ENCODE measurements around the gene FRS3.
"Not testable (repeated sequence)": the region's sequence is repeated elsewhere in the genome, so short reads cannot be mapped to it uniquely, and the experiment has no call there.

The FRS3 gene

DNA sequence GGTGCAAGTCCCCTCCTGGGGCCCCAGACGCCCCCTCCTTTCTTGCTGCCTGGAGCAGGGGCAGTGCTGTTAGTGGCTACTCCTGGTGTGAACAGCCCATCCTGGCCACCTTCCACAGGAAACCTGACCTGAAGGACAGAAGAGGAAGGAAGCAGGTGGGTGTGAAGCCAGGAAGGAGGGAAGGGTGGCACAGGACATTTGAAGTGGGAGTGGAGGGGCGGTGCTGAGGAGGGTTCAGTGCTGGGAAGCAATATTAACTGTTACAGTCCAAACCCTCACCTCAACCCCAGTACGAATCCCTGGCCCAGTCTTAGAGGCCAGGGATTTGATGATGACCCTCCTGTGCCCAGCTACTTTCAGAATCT, 1.6 kb upstream of the FRS3 start:
- no peak for DNase-seq (ENCODE audit: low spot score in 2 of 2)
- peaks cover 15% of the 10 kb centered on the region for H3K4me1 Mint-ChIP-seq
- ATAC-seq: no peak
- H3K27ac Mint-ChIP-seq: no peak overlapping the region
- no peaks in the 10 kb centered on the region for H3K36me3 Mint-ChIP-seq
- H3K9me3 Mint-ChIP-seq: no peaks in the 10 kb centered on the region
- peak overlapping the region; percentile 86 for H3K4me3 Mint-ChIP-seq

DNA sequence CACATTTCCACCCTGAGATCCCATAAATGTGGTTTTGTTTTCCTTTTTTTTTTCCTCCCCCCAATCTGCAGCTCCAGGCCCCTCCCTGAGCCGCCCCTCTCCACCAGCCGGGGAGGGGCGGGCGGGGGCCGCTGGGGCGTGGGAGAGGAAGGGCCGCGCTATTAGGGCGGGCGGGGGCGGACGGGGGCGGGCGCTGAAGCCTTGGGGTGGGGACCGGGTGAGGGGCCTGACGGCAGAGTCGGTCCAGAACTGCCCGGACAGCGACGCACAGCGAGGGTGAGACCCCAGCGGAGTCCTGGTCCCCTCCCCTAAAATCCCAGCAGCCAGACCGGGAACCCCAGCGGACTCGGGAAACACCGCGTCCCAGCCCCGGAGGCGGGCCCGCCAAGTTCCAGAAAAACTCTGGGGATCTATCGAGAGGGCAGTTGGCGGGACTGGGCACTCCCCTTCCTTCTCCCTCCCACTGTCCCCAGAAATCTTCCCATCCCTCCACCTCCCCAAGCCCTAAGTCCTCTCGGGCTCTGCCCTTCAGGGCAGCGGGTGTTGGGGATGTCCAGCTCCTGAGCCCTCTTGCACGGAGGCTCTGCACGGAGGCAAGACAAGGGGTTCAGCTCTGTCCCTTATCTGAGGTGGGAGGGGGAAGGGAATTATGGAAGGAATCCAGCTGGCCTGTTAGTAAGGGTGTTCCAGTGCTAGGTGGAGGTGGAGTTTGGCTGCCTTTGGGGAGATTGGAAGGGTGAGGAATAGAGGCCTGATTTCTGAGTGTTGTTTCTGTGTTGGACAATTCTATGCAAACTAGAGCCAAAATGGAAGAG, 1.1 kb upstream of the FRS3 start, which contains the start of gene PRICKLE4:
Gene PRICKLE4, plus strand, starts transcription at position 232 of the 815 bp plus-strand sequence. CDS start 2,692 bp downstream, outside the sequence.
- ATAC-seq: no peak
- DNase-seq (ENCODE audit: low spot score in 2 of 2): no peak
- peak within 1 kb of the TSS; percentile 83 for H3K27ac Mint-ChIP-seq
- H3K36me3 Mint-ChIP-seq: no peaks in the 10 kb centered on the region
- H3K4me3 Mint-ChIP-seq: peak within 1 kb of the TSS; percentile 86
- peaks cover 15% of the 10 kb centered on the region for H3K4me1 Mint-ChIP-seq
- no peaks in the 10 kb centered on the region for H3K9me3 Mint-ChIP-seq

DNA sequence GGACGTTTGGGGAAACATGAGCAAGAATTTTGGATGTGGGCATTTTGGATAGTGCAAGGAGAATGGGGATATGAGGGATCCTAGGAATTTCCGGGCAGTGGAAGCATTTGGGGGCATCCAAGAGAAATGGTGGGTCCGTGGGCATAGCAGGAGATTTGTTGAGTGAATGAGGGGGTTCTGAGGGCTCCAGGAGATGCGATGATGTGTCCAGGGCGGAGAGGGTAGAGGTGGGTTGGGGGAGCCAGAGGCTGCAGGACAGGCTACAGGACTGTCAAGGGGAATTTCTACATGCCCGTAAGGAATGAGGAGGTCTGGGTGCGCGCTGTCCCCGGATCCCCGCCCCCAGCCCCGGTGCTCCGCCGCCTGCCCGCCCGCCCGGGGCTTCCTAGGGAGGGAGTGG, 364 bp downstream of the FRS3 start:
- no peak for DNase-seq (ENCODE audit: low spot score in 2 of 2)
- H3K27ac Mint-ChIP-seq: peak overlapping the region; percentile 83
- no peaks in the 10 kb centered on the region for H3K9me3 Mint-ChIP-seq
- H3K36me3 Mint-ChIP-seq: peaks cover 11% of the 10 kb centered on the region
- ATAC-seq: no peak
- H3K4me3 Mint-ChIP-seq: peak overlapping the region; percentile 86
- H3K4me1 Mint-ChIP-seq: peaks cover 15% of the 10 kb centered on the region

DNA sequence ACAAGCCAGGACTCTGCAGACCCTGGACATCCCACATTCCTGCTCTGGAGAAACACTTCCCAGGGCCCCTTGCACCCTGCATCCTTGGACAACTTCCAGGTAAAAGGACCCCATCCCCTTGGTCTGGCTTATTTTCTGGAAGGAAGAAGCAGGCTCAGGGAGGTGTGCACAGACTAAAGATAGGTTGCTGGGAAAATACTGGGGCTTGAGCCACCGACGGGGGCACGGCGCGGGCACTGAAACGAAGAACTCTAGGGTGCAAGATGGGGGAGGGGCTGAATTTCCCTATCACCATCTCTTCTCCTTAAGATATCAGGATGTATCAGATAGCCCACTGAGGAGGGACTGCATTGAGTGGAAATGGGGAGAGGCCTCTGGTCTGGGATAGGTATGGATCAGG, 805 bp downstream of the FRS3 start:
- H3K36me3 Mint-ChIP-seq: peaks cover 13% of the 10 kb centered on the region
- peak overlapping the region; percentile 86 for H3K4me3 Mint-ChIP-seq
- ATAC-seq (no peak), DNase-seq (ENCODE audit: low spot score in 2 of 2) (no peak)
- H3K27ac Mint-ChIP-seq: peak overlapping the region; percentile 83
- H3K4me1 Mint-ChIP-seq: peaks cover 15% of the 10 kb centered on the region
- H3K9me3 Mint-ChIP-seq: no peaks in the 10 kb centered on the region

DNA sequence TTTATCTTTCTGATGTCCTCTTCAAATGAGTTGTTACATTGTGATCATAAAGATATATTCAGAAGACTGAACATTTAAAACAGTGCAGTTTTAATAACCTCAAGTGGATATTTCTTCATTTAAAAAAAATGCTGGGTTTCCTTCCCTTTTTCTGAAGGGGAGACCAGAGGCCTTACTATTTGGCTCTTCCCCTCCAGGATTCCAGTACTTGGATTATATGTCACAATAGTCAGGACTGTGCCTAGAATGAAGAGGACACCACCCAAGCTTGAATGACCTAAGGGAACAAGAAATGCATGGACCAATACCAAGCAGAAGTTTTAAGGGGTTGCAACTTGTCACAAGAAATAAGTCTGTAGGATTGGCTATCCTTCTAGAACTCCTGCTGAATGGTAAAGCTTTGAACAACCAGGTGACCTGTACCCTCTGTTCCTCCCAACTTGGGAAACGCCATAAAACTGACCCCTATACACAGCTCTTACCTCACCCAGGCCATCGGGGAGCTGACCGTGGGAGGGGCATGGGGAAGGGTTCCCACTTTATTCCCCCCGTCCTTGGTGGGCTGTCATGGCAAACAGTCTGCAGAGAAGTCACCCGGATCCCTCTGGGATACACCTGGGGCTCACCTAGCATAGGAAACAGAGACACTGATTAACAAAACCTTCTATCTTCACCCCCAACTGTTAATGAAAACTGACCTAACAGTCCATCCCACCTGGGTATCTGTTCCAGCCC, 2.0 kb downstream of the FRS3 start:
- no peak overlapping the region for H3K27ac Mint-ChIP-seq
- no peak for ATAC-seq
- DNase-seq (ENCODE audit: low spot score in 2 of 2): no peak
- peaks cover 25% of the 10 kb centered on the region for H3K36me3 Mint-ChIP-seq
- peaks cover 15% of the 10 kb centered on the region for H3K4me1 Mint-ChIP-seq
- H3K9me3 Mint-ChIP-seq: no peaks in the 10 kb centered on the region
- H3K4me3 Mint-ChIP-seq: no peak overlapping the region

DNA sequence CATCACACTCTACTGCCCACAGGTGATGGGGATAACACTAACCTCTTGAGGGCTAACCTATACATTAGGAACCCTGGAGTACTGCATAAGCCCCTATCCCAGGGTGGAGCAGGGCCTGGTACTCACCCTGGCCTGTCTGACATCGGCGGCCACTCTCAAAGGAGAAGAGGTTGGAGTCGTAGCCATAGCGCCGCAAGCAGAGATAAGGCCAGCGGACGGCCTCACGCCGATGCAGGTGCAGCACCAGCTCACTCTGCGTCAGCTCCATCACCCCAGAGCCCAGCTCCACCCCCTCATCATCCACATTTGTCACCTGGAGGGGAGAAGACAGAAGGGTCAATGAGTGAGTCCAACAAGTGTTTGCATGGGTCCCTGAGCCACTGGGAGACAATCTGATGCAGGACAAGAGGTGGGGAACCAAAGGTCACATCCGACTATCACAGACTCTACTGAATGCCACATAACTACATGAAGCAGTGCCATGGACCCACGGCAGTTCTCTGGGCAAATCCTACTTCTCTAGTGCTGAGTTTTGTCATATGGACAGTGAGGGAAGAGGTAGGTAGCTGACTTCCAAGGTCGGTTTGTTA, 4.3 kb downstream of the FRS3 start:
- no peak overlapping the region for H3K27ac Mint-ChIP-seq
- no peak for DNase-seq (ENCODE audit: low spot score in 2 of 2)
- peaks cover 36% of the 10 kb centered on the region for H3K36me3 Mint-ChIP-seq
- peaks cover 8% of the 10 kb centered on the region for H3K4me1 Mint-ChIP-seq
- no peaks in the 10 kb centered on the region for H3K9me3 Mint-ChIP-seq
- ATAC-seq: no peak
- H3K4me3 Mint-ChIP-seq: no peak overlapping the region

DNA sequence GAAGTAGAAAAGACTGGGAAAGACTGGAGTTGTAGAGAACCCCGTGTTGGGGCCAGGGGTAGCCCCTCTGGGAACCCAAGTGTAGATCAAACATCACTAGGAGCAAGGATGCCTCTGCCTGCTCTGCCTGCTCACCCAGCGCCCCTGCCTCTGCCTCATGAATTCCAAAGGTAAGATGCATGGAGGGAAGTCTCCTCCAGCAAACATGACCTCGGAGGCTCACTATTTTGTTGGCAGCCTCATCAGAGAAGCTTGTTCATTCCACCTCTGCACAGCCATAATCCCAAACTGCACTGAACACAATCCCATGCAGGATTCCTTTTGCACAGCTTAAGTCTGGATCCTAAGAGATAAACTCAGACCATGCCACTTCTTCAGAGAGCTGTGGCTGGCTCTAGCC, 4.9 kb downstream of the FRS3 start:
- DNase-seq (ENCODE audit: low spot score in 2 of 2): no peak
- ATAC-seq: no peak
- Mint-ChIP-seq H3K27ac (no peak overlapping the region), H3K4me1 (peaks cover 8% of the 10 kb centered on the region), H3K4me3 (no peak overlapping the region), H3K36me3 (peaks cover 41% of the 10 kb centered on the region), H3K9me3 (no peaks in the 10 kb centered on the region)

DNA sequence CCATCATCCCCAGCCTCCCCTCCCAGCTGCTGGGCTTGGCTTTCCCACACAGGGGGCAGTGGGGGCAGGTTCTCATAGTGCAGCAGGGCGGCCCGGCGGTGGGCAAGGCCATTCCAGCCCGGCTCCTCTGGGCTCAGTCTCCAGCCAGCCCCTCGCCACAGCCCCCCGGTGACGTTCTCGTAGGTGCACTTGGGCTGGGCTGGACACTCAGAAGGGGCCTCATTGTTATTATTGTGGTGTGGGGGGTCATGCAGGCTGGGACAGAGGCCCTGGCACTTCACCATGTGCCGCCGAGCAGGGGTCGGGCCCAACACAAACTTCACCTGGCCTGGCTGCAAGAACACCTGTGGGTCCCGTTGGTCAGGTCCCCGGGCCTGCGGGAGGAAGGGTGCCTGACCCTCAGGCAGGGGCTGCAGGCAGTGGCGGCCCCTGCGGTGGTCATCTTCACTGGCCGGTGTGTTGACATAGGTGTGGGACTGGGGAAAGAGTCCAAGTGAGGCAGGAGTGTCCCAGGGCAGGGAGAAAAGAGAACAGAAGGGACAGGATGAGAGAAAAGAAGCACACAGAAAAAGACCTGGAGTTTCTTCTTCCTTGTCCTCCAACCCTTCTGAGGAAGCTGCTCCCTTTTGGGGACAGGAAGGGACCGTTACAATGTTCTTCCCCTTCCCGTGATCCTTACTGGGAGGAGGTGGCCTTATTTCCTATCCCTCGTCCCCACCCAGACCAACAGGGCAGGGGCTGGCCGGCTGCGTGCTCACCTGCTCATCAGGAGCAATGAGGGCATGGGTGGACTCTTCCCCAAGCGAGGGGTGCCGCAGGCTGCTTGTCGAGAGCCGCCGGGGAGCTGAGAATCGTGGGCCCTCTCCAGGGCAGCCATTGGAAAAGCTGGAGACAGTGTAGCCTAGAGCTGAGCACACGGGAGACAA, 8.4 kb downstream of the FRS3 start:
- ATAC-seq (no peak), DNase-seq (ENCODE audit: low spot score in 2 of 2) (no peak)
- Mint-ChIP-seq H3K4me3 (no peak overlapping the region), H3K27ac (no peak overlapping the region), H3K9me3 (no peaks in the 10 kb centered on the region), H3K4me1 (peaks cover 6% of the 10 kb centered on the region), H3K36me3 (peaks cover 42% of the 10 kb centered on the region)

DNA sequence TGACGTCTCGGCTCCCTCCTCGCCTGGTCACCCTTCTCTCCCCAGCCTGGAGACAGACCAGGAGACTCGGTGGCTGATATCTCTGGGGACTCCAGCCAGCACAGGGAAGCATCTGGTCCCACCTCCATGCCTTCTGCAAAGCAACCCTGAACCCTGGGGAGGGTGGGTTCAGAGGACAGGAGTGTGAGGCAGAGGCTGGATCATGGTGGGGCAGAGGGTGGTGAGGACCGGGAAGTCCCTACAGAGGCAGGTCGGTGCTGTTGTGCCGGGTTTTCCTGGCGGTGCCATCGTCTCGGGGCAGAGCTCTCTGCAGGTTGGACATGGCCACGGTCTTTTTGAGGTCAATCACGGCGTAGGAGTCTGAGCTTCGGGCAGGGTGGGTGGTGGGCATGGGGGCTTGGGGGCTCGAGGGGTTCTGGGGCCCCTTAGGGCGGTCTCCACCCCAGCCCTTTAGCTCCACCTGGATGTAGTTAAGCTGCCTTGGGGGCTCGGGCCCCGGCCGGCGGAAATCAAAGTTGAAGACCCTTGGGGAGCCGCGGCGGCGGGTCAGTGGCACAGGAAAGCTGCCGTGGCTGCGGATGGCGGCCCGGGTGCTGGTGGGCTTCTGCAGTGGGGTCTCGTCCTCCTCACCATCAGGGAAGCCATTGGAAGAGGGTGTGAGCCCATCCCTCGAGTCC, 9.2 kb downstream of the FRS3 start:
- Mint-ChIP-seq H3K9me3 (no peaks in the 10 kb centered on the region), H3K36me3 (peaks cover 42% of the 10 kb centered on the region)

DNA sequence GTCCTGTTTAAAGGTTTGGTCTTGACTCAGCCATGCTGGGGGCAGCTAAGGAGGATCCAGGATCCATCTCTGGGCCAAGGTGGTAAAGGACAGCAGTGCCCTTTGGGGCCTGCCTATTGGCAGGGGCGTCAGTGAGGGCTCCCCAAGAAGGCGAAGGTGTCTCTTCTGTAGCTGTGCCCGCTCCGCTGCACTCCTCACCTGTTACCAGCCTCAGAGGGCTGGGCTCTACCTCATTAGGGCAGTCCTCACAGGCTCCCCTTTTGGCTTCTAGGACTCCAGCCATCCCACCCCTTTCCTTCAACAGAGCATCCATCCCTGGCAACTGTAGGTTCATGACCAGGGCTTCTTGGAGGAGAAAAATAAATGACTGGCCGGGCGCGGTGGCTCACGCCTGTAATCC, 10.3 kb downstream of the FRS3 start:
- DNase-seq (ENCODE audit: low spot score in 2 of 2): no peak
- ATAC-seq: no peak
- peak overlapping the region; percentile 54 for H3K27ac Mint-ChIP-seq
- peaks cover 31% of the 10 kb centered on the region for H3K36me3 Mint-ChIP-seq
- no peak overlapping the region for H3K4me3 Mint-ChIP-seq
- H3K9me3 Mint-ChIP-seq: no peaks in the 10 kb centered on the region
- peaks cover 6% of the 10 kb centered on the region for H3K4me1 Mint-ChIP-seq

More for the DNA sequence above, 9.2 kb downstream of the FRS3 start:
- DNase-seq (ENCODE audit: low spot score in 2 of 2) (no peak), ATAC-seq (no peak)
- Mint-ChIP-seq H3K4me3 (no peak overlapping the region), H3K4me1 (peaks cover 6% of the 10 kb centered on the region), H3K27ac (no peak overlapping the region)

DNA sequence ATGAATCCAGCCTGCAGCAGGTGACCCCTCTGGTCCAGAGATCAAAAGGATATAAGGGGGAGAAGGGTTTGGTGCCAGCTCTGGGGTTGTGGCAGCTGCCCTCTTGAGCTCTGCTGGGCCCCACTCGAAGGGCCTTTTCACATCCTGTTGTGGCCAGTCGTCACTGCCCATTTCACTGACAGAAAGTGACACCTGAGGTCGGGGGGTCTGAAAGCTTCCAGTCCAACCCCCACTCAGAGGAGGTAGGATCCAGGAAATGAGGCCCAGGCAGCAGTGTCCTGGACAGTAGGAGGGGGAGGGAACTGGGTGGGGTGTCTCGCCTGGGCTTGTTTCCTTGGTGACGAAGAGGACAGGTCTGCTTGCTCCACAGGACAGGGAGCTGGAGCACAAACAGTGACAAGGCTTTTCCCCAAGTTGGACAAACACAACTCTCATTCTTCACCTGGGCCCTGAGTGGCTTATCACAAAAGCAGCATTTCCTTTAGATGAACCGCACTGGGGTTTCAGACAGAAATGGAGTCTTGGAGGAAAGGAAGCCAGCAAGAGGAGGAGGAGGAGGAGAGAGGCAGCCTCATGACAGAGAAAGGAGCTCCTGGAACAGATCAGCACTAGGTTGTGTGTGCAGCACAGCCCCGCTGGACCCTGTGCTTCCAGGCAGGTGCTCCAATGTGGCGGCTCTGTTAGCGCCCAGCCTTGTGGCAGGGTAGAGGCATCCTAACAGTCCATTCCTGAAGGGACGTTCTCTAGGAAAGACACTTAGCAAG, 11.0 kb downstream of the FRS3 start:
- DNase-seq (ENCODE audit: low spot score in 2 of 2) (no peak), ATAC-seq (peak; percentile 22)
- Mint-ChIP-seq H3K27ac (peak overlapping the region; percentile 54), H3K36me3 (peaks cover 27% of the 10 kb centered on the region), H3K4me1 (peaks cover 6% of the 10 kb centered on the region), H3K9me3 (no peaks in the 10 kb centered on the region), H3K4me3 (no peak overlapping the region)

DNA sequence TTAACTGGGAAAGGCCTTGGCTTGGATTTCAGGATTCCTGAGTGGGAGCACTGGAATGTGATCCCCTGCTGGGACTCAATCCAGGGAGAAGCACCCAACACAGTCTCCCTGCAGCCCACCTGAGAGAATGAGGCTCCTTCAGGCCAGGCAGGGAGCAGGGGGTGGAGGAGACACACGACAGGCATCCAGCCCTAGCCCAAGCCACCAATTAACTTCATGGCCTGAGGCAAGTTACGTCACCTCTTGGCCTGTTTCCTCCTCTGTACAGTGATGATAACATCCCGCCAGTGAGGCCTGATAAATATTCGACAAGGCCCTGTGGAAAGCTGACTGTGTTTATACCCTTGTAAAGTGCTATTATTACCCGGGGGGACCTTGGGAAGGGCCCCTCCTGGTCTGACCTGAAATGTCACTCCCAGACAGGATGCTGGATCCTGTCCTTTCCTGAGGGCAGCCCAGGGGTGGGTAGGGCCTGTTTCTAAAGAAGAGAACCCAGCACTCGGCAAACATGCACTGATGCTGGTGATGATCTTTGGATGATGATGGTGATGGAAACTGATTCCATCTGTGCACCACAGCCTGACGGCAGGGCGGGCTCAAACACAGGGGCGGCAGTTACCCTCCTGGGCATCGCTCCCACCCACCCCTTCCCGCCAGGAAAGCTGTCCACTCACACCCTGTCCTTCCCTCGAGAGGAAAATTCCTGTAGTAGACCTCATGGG, 12.4 kb downstream of the FRS3 start:
- Mint-ChIP-seq H3K27ac (no peak overlapping the region), H3K4me1 (peaks cover 6% of the 10 kb centered on the region), H3K4me3 (no peak overlapping the region), H3K9me3 (no peaks in the 10 kb centered on the region), H3K36me3 (peaks cover 13% of the 10 kb centered on the region)
- DNase-seq (ENCODE audit: low spot score in 2 of 2): no peak
- no peak for ATAC-seq

DNA sequence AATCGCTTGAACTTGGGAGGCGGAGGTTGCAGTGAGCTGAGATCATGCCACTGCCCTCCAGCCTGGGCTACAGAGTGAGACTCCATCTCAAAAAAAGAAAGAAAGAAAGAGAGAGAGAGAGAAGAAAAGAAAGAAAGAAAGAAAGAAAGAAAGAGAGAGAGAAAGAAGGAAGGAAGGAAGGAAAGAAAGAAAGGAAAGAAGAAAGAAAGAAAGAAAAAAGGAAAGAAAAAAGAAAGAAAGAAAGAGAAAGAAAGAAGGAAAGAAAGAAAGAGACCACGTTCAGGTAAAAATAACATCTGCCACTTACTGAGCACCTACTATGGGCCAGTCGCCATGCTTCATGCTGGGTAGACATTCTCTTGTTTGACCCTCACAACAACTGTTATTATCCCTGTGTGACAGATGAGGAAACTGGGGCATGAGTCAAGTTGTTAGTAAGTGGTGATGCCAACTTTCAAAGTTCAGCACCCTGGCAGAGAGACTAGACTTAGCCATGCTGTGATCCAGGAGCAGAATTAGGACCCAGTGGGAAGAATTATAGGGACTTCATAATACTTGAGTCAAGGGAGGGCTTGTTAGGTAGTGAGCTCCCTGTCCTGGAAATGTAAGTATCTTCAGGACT, 13.5 kb downstream of the FRS3 start:
- not testable (repeated sequence) for H3K4me1 Mint-ChIP-seq; H3K9me3 Mint-ChIP-seq; H3K4me3 Mint-ChIP-seq; H3K36me3 Mint-ChIP-seq; ATAC-seq; DNase-seq (ENCODE audit: low spot score in 2 of 2)
- H3K27ac Mint-ChIP-seq: peak overlapping the region; percentile 72
